Measurements from ENCODE around the gene MMP11.
A peak's percentile ranks its signal among the peaks of the same experiment; 100 is the strongest.

Gene MMP11

GRCh38 chr22:23781511-23782183 is 9.0 kb downstream of the MMP11 start:
- DNase-seq: no peak

- DNase-seq: no peak
Measured at GRCh38 chr22:23782252-23782651, 9.6 kb downstream of the MMP11 start.

GRCh38 chr22:23782703-23783102 is 10.1 kb downstream of the MMP11 start:
- DNase-seq: no peak

- DNase-seq: no peak
Measured at GRCh38 chr22:23783265-23784150, 10.9 kb downstream of the MMP11 start.

GRCh38 chr22:23784215-23784732 is 11.6 kb downstream of the MMP11 start:
- no peak for DNase-seq

GRCh38 chr22:23786261-23786710 is 13.6 kb downstream of the MMP11 start:
- DNase-seq: no peak

- DNase-seq: peak; percentile 74
Measured at GRCh38 chr22:23786752-23787599, 14.3 kb downstream of the MMP11 start, which contains the start of gene SMARCB1. TSS of gene SMARCB1 (plus strand) at chr22:23786966. CDS start at chr22:23787170, 204 bp downstream.

GRCh38 chr22:23787600-23787896 is 14.9 kb downstream of the MMP11 start:
- DNase-seq: no peak

GRCh38 chr22:23787910-23788309 is 15.3 kb downstream of the MMP11 start:
- no peak for DNase-seq

- no peak for DNase-seq
Measured at GRCh38 chr22:23789121-23789520, 16.5 kb downstream of the MMP11 start.

GRCh38 chr22:23789638-23790037 is 17.0 kb downstream of the MMP11 start:
- DNase-seq: no peak

- no peak for DNase-seq
Measured at GRCh38 chr22:23790819-23791737, 18.4 kb downstream of the MMP11 start.

GRCh38 chr22:23791738-23792645 is 19.3 kb downstream of the MMP11 start:
- no peak for DNase-seq

GRCh38 chr22:23793326-23793725 is 20.7 kb downstream of the MMP11 start:
- no peak for DNase-seq

GRCh38 chr22:23796461-23796860 is 23.8 kb downstream of the MMP11 start:
- no peak for DNase-seq

GRCh38 chr22:23800297-23801237 is 27.9 kb downstream of the MMP11 start:
- DNase-seq: no peak

- DNase-seq: no peak
Measured at GRCh38 chr22:23801238-23801821, 28.7 kb downstream of the MMP11 start.

- no peak for DNase-seq
Measured at GRCh38 chr22:23801886-23802377, 29.3 kb downstream of the MMP11 start.
